ENCODE results near the gene RPF1. TPM values are rescaled to one million over a fixed set of nuclear protein-coding genes. Genes with fewer than 3 reads are reported as not detected.

The RPF1 gene
- total RNA-seq, 1 donor from 2014 or later = 60.0 TPM

GRCh38 chr1:84510668-84511067, 31.6 kb downstream of the RPF1 start:
- TF ChIP-seq CTCF (conservative IDR thresholded peaks at IDR 0.05; ENCODE audit: low read depth, low read length) = no peak
- DNase-seq (ENCODE audit: low read depth) = no peak
- no peak overlapping the region for H3K4me3 ChIP-seq (ENCODE audit: low read depth, low read length)

GRCh38 chr1:84524590-84524989, 45.5 kb downstream of the RPF1 start:
- H3K4me3 ChIP-seq (ENCODE audit: low read depth, low read length) = no peak overlapping the region
- TF ChIP-seq CTCF (conservative IDR thresholded peaks at IDR 0.05; ENCODE audit: low read depth, low read length) = no peak
- DNase-seq (ENCODE audit: low read depth) = no peak

DNA sequence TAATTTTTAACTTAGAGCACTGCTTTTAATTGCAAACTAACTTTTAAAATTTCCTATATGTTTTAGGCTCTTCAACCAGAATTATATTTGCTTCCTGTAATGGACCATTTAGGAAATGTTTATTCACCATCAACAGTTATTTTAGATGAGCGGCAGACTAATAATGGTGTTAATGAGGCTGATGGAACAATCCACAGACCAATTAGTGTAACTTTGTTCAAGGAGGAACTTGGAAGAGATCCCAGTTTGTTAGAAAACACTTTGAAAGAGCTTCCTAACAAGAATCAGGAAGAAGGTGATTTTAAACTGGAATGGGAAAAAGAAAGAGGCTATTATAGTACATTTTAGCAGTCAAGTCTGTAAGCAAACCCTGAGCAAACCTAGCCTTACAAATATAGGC, 46.7 kb downstream of the RPF1 start:
- DNase-seq (ENCODE audit: low read depth) = no peak
- TF ChIP-seq CTCF (conservative IDR thresholded peaks at IDR 0.05; ENCODE audit: low read depth, low read length) = no peak
- no peak overlapping the region for H3K4me3 ChIP-seq (ENCODE audit: low read depth, low read length)

DNA sequence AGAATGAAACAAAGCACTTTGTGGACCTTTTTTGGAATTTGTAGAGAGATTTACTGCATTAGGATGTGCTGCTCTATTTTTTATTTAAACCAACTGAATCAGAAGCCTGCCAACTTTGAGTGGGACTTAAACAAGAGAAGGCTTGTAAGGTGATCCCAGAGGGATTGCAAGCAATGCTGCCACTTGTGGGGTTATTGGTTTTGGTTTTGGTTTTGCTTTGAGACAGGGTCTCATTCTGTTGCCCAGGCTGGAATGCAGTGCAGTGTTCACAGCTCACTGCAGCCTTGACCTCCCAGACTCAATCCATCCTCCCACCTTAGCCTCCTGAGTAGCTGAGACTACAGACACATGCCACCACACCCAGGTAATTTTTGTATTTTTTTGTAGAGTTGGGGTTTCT, 59.5 kb downstream of the RPF1 start:
- DNase-seq (ENCODE audit: low read depth) = no peak
- TF ChIP-seq CTCF (conservative IDR thresholded peaks at IDR 0.05; ENCODE audit: low read depth, low read length) = no peak
- no peak overlapping the region for H3K4me3 ChIP-seq (ENCODE audit: low read depth, low read length)

- no peak for DNase-seq (ENCODE audit: low read depth)
- no peak overlapping the region for H3K4me3 ChIP-seq (ENCODE audit: low read depth, low read length)
- no peak for TF ChIP-seq CTCF (conservative IDR thresholded peaks at IDR 0.05; ENCODE audit: low read depth, low read length)
Observed at GRCh38 chr1:84539972-84540371, 60.9 kb downstream of the RPF1 start.

DNA sequence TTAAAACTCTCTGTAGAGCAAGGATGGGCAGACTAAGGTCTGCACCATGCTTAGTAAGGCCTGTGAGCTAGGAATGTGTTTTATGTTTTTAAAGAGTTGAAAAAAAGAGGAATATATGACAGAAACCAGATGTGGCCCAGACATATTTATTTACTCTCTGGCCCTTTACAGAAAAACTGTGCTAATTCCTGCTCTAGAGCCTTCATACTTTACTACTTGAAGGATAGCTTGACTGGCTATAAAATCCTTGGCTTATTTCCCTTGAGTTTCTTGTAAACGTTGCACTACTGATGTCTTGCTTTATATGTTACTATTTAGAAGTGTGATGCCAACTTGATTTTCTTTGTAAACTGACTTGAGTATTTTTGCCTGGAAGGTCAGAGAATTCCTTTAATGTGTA, 61.7 kb downstream of the RPF1 start:
- H3K4me3 ChIP-seq (ENCODE audit: low read depth, low read length) = no peak overlapping the region
- TF ChIP-seq CTCF (conservative IDR thresholded peaks at IDR 0.05; ENCODE audit: low read depth, low read length) = no peak
- DNase-seq (ENCODE audit: low read depth) = no peak

GRCh38 chr1:84541679-84542078, 62.6 kb downstream of the RPF1 start:
- H3K4me3 ChIP-seq (ENCODE audit: low read depth, low read length) = no peak overlapping the region
- peak; percentile 33 for TF ChIP-seq CTCF (conservative IDR thresholded peaks at IDR 0.05; ENCODE audit: low read depth, low read length)
- no peak for DNase-seq (ENCODE audit: low read depth)

Other genes with a start within 250 kb of the RPF1 start
- 0.63 and 0.94 TPM in 2 replicates for gene SAMD13, start 177.6 kb upstream of the RPF1 start, total RNA-seq
- gene DNASE2B, start 80.8 kb upstream of the RPF1 start, total RNA-seq = not detected in 2 replicates
- gene SPATA1, start 27.1 kb downstream of the RPF1 start, total RNA-seq = 0.23 TPM in 1 of 2 replicates, not detected in the other
- gene GNG5, start 27.3 kb downstream of the RPF1 start, total RNA-seq = 109 and 112 TPM in 2 replicates
- gene CTBS, start 95.2 kb downstream of the RPF1 start, total RNA-seq = 6.7 and 8.5 TPM in 2 replicates
- gene SSX2IP, start 211.2 kb downstream of the RPF1 start, total RNA-seq = 12.5 and 13.2 TPM in 2 replicates

Data from epithelial cell of proximal tubule (primary cell).